IMR-90 (cell line): ENCODE measurements around the gene KRR1. TPM values are rescaled to one million over a fixed set of nuclear protein-coding genes. Genes with fewer than 3 reads are reported as not detected.
"Not testable (repeated sequence)": the region's sequence is repeated elsewhere in the genome, so short reads cannot be mapped to it uniquely, and the experiment has no call there.

ENCODE experiments used
- ATAC-seq: fragments of 200-7000 bp; cut with Tn5 transposase; 2 replicates; pipeline ENCODE4 v1.9.1; 2020; ENCODE audit warnings: low read depth, mild to moderate bottlenecking, moderate library complexity
- BruUV-seq: library from RNA; stranded (reverse); fragments of 400-500 nt; replicated peaks from 2 replicates; lab custom pipeline; 2021; lab: Mats Ljungman, UMichigan
- CTCF ChIA-PET: fragments of 300-600 bp; formaldehyde crosslinking; extraction: SDS; loops from one replicate; lab custom pipeline; 2021; ENCODE audit warnings: antibody characterized with exemption; lab: Yijun Ruan, JAX
- POLR2A ChIA-PET: fragments of 300-600 bp; sonication (Branson Sonifier 250); formaldehyde crosslinking; loops from one replicate; lab custom pipeline; 2022; ENCODE audit warnings: antibody characterized with exemption; ENCODE audit not compliant: unreplicated experiment; lab: Charles Lee
- DNase-seq: peaks from one replicate; pipeline ENCODE4 v3.0.0; 2013
- H2AFZ ChIP-seq: replicated peaks from 2 replicates; pipeline ENCODE3; 2013; ENCODE audit warnings: low read length, mild to moderate bottlenecking; ENCODE audit not compliant: poor library complexity
- H2AK5ac ChIP-seq: 2 replicates; pipeline ENCODE4 v1.6.1; 2013; ENCODE audit warnings: low read depth, low read length, inconsistent platforms
- H2AK9ac ChIP-seq: replicated peaks from 2 replicates; pipeline ENCODE3; 2013; ENCODE audit warnings: mild to moderate bottlenecking, low read depth, low read length, moderate library complexity; ENCODE audit not compliant: poor library complexity
- H2BK120ac ChIP-seq: 2 replicates; pipeline ENCODE4 v1.6.1; 2013; ENCODE audit warnings: low read depth, low read length, inconsistent platforms
- H2BK15ac ChIP-seq: 3 replicates; pipeline ENCODE4 v1.6.1; 2013; ENCODE audit warnings: low read depth, low read length, inconsistent platforms
- H2BK20ac ChIP-seq: 2 replicates; pipeline ENCODE4 v1.6.1; 2013; ENCODE audit warnings: low read depth, mild to moderate bottlenecking, inconsistent platforms, low read length, moderate library complexity
- H2BK5ac ChIP-seq: 2 replicates; pipeline ENCODE4 v1.6.1; 2013; ENCODE audit warnings: mild to moderate bottlenecking, low read depth, low read length, inconsistent platforms; ENCODE audit not compliant: poor library complexity, severe bottlenecking
- H3K14ac ChIP-seq: replicated peaks from 2 replicates; pipeline ENCODE4 v1.6.1; 2013; ENCODE audit warnings: low read depth, low read length, inconsistent platforms
- H3K18ac ChIP-seq: 2 replicates; pipeline ENCODE4 v1.6.1; 2013; ENCODE audit warnings: low read depth, low read length, control low read depth
- H3K23ac ChIP-seq: 2 replicates; pipeline ENCODE4 v1.6.1; 2013; ENCODE audit warnings: low read depth, low read length, inconsistent platforms
- H3K27ac ChIP-seq: 2 replicates; pipeline ENCODE4 v1.5.1; 2013; ENCODE audit warnings: mild to moderate bottlenecking, control low read depth, low read length; ENCODE audit not compliant: insufficient read depth
- H3K27me3 ChIP-seq: 2 replicates; pipeline ENCODE4 v1.6.1; 2013; ENCODE audit warnings: low read length; ENCODE audit not compliant: control insufficient read depth, insufficient read depth
- H3K36me3 ChIP-seq: 2 replicates; pipeline ENCODE4 v1.6.1; 2013; ENCODE audit warnings: low read length, mixed read lengths; ENCODE audit not compliant: control insufficient read depth, insufficient read depth
- H3K4ac ChIP-seq: 2 replicates; pipeline ENCODE4 v1.6.1; 2013; ENCODE audit warnings: low read depth, low read length, inconsistent platforms
- H3K4me1 ChIP-seq: 2 replicates; pipeline ENCODE4 v1.6.1; 2013; ENCODE audit warnings: low read length, mixed read lengths; ENCODE audit not compliant: control insufficient read depth, insufficient read depth
- H3K4me2 ChIP-seq: 2 replicates; pipeline ENCODE4 v1.6.1; 2013; ENCODE audit warnings: low read depth, mild to moderate bottlenecking, control low read depth, low read length, moderate library complexity
- H3K4me3 ChIP-seq: 2 replicates; pipeline ENCODE4 v1.5.1; 2013; ENCODE audit warnings: low read depth, mild to moderate bottlenecking, control low read depth, low read length, moderate library complexity; ENCODE audit not compliant: insufficient read depth
- H3K56ac ChIP-seq: 2 replicates; pipeline ENCODE4 v1.6.1; 2013; ENCODE audit warnings: low read length, inconsistent platforms; ENCODE audit not compliant: insufficient read depth; ENCODE audit errors: extremely low read depth
- H3K79me1 ChIP-seq, 2 experiments: 2 replicates each; pipeline ENCODE4 v1.6.1; 2013; ENCODE audit warnings: low read length in 2 of 2, inconsistent platforms in 1 of 2, low read depth in 1 of 2
- H3K9ac ChIP-seq: 2 replicates; pipeline ENCODE4 v1.6.1; 2013; ENCODE audit warnings: low read depth, low read length, control low read depth
- H3K9me1 ChIP-seq: 2 replicates; pipeline ENCODE4 v1.6.1; 2013; ENCODE audit warnings: low read length, inconsistent platforms; ENCODE audit not compliant: insufficient read depth
- H3K9me3 ChIP-seq: 2 replicates; pipeline ENCODE4 v1.6.1; 2013; ENCODE audit warnings: low read length; ENCODE audit not compliant: control insufficient read depth, insufficient read depth
- H4K20me1 ChIP-seq: 2 replicates; pipeline ENCODE4 v1.6.1; 2013; ENCODE audit warnings: low read length, inconsistent platforms; ENCODE audit not compliant: insufficient read depth
- H4K5ac ChIP-seq: 2 replicates; pipeline ENCODE4 v1.6.1; 2013; ENCODE audit warnings: mild to moderate bottlenecking, low read depth, low read length, control low read depth
- H4K8ac ChIP-seq, 2 experiments: 2 replicates each; pipeline ENCODE4 v1.6.1; 2013; ENCODE audit warnings: low read depth in 2 of 2, low read length in 2 of 2, control low read depth in 1 of 2, inconsistent platforms in 1 of 2
- H4K91ac ChIP-seq: 2 replicates; pipeline ENCODE4 v1.6.1; 2013; ENCODE audit warnings: low read depth, low read length, inconsistent platforms; ENCODE audit not compliant: insufficient read depth
- MAFK ChIP-seq: IDR thresholded peaks from 2 replicates; pipeline ENCODE4 v1.6.1; 2012; ENCODE audit warnings: low read depth, low read length, improper control_type of control experiment
- RCOR1 ChIP-seq: IDR thresholded peaks from 2 replicates; pipeline ENCODE4 v1.6.1; 2012; ENCODE audit warnings: mild to moderate bottlenecking, low read length, improper control_type of control experiment; ENCODE audit not compliant: insufficient replicate concordance
- WGBS, 2 experiments: methylation state at CpG; one replicate each; pipeline versions ENCODE4 v1.1.5 to v1.1.7; 2013; ENCODE audit warnings: missing lambda C conversion rate in 2 of 2; ENCODE audit not compliant: insufficient read length in 1 of 2; ENCODE audit errors: extremely low coverage in 2 of 2; 5-methylcytosine and 5-hydroxymethylcytosine counted together
- dilution Hi-C: fragments of 300-500 bp; cut with HindIII; formaldehyde crosslinking; loops from one replicate; pipeline ENCODE4 v1.14.3; 2018; ENCODE audit warnings: low sequenced_read_pairs; ENCODE audit not compliant: unreplicated experiment
- in situ Hi-C: fragments of 300-500 bp; cut with MboI; formaldehyde crosslinking; loops from 3 replicates; pipeline ENCODE4 v1.14.3; 2019; ENCODE audit warnings: low sequenced_read_pairs, inconsistent platforms, mixed read lengths
- intact Hi-C: fragments of 100-400 bp; cut with micrococcal nuclease; formaldehyde crosslinking; loops from 2 replicates; pipeline ENCODE4 v1.10.0; 2022
- polyA plus RNA-seq, 3 experiments: library from polyadenylated mRNA; depleted of rRNA; stranded (reverse); fragments of >200 nt; gene quantifications; 2 replicates each; pipeline ENCODE4 v1.2.3, GENCODE V29; 2012; ENCODE audit warnings: low replicate concordance in 1 of 3
- total RNA-seq: library from RNA; depleted of rRNA; stranded (reverse); fragments of >200 nt; gene quantifications from 2 replicates; pipeline ENCODE4 v1.2.3, GENCODE V29; 2012

The KRR1 gene
- total and polyA plus RNA-seq, 2 of the 4 experiments (the other 2 are of a cell fraction), result 18.3 to 31.4 TPM

- Histone ChIP-seq H2AK9ac (no peak overlapping the region), H4K5ac (no peak overlapping the region), H4K8ac (0 out of 4 replicates have a peak overlapping the region, but pooled peaks of 1 of the 2 experiments have one; percentile 6), H2BK5ac (peak overlapping the region; percentile 91), H3K14ac (no peak overlapping the region), H3K79me1 (no peaks in the 10 kb centered on the region), H2AK5ac (no peak overlapping the region), H4K91ac (no peak overlapping the region), H2BK15ac (peak overlapping the region; percentile 68; the same call in 2 of the 3 replicates), H3K18ac (peak overlapping the region; percentile 51; the same call in 1 of the 2 replicates), H2BK120ac (no peak overlapping the region), H3K4me3 (no peak overlapping the region), H3K27ac (no peak overlapping the region), H3K23ac (no peak overlapping the region), H2BK20ac (peak overlapping the region; percentile 2; the same call in 1 of the 2 replicates), H3K4me2 (no peak overlapping the region), H3K9me3 (no peaks in the 10 kb centered on the region), H3K9me1 (no peaks in the 10 kb centered on the region), H3K56ac (no peak overlapping the region), H3K27me3 (no peaks in the 10 kb centered on the region), H2AFZ (no peak overlapping the region), H4K20me1 (no peaks in the 10 kb centered on the region), H3K4ac (no peak overlapping the region), H3K4me1 (peaks cover 5% of the 10 kb centered on the region), H3K36me3 (no peaks in the 10 kb centered on the region), H3K9ac (no peak overlapping the region)
- dilution Hi-C loops, result no loop called here
- WGBS, 2 experiments, result no CpG with 5 or more reads among the region's 3 CpGs
- no peak for ATAC-seq
- TF ChIP-seq RCOR1 (no peak), MAFK (peak; percentile 52)
- no TSS peak for BruUV-seq
- in situ Hi-C loops, result no loop called here
- ChIA-PET POLR2A (no interaction called here), CTCF (no interaction called here)
- peak; percentile 13 for DNase-seq
- intact Hi-C loops, result loop anchor here (2.0 kb wide), 1 partner anchor 37 kb away; the partner anchor contains the start of gene GLIPR1
Observed at GRCh38 chr12:75443709-75444108, 67.7 kb downstream of the KRR1 start.

GRCh38 chr12:75442454-75442853 lies 69.0 kb downstream of the KRR1 start:
- H3K9me1 ChIP-seq, H4K5ac ChIP-seq, H3K56ac ChIP-seq, H3K4me2 ChIP-seq, H2BK5ac ChIP-seq, H2BK15ac ChIP-seq, H2BK20ac ChIP-seq, H3K9ac ChIP-seq, H3K79me1 ChIP-seq, H2AFZ ChIP-seq, H3K27ac ChIP-seq, H3K27me3 ChIP-seq, H3K9me3 ChIP-seq, CTCF ChIA-PET, H2AK5ac ChIP-seq, H3K14ac ChIP-seq, dilution Hi-C loops, H4K8ac ChIP-seq, H3K4ac ChIP-seq, in situ Hi-C loops, intact Hi-C loops, H3K23ac ChIP-seq, H4K91ac ChIP-seq, H3K4me3 ChIP-seq, BruUV-seq, H3K4me1 ChIP-seq, H2AK9ac ChIP-seq, ATAC-seq, H3K18ac ChIP-seq, H3K36me3 ChIP-seq, POLR2A ChIA-PET, H4K20me1 ChIP-seq, H2BK120ac ChIP-seq, DNase-seq: not testable (repeated sequence)
- WGBS, 2 experiments, result no CpG with 5 or more reads among the region's 3 CpGs
